ENCODE results near the gene CPEB3.
"Not testable (repeated sequence)": the region's sequence is repeated elsewhere in the genome, so short reads cannot be mapped to it uniquely, and the experiment has no call there.

The CPEB3 gene

GRCh38 chr10:92142512-92142911, 148.4 kb downstream of the CPEB3 start:
- no peak for DNase-seq (ENCODE audit: low read depth)

GRCh38 chr10:92141147-92141546, 149.7 kb downstream of the CPEB3 start:
- DNase-seq (ENCODE audit: low read depth) = not testable (repeated sequence)

DNA sequence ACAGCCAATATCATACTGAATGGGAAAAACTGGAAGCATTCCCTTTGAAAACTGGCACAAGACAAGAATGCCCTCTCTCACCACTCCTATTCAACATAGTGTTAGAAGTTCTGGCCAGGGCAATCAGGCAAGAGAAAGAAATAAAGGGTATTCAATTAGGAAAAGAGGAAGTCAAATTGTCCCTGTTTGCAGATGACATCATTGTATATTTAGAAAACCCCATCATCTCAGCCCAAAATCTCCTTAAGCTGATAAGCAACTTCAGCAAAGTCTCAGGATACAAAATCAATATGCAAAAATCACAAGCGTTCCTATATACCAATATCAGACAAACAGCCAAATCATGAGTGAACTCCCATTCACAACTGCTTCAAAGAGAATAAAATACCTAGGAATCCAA, 156.8 kb downstream of the CPEB3 start:
- not testable (repeated sequence) for DNase-seq (ENCODE audit: low read depth)

GRCh38 chr10:92131275-92131820, 159.5 kb downstream of the CPEB3 start:
- DNase-seq (ENCODE audit: low read depth) = no peak

DNA sequence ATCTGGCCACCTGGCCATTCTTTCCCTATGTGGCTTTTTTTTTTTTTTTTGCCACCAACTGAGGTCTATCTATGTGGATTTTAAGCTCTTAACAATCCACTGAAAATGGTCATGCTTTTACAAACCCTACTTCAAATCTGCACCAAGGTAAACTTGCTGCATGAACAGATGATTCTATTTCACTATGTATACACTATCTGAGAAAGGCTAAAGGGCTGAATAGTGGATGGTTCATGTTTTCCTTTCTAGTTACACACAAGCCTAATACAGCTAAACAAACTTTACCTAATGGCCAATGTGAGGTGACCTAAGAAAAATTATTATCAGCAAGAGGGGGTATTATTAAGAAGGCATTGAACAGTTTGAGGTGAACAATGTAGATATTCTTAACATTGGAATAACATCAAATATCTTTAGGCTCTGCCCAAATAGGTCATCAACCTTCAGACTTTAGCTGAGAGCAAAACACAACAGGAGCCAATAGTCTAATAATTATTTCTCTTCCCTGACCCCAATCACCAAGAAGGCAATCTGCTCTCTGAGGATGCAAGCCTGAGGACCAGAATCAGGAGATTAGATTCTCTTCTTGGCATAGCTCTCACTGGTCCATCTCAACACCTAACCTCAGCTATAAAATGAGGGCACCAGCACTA, 160.1 kb downstream of the CPEB3 start:
- no peak for DNase-seq (ENCODE audit: low read depth)

GRCh38 chr10:92126100-92126650, 164.7 kb downstream of the CPEB3 start:
- no peak for DNase-seq (ENCODE audit: low read depth)

DNA sequence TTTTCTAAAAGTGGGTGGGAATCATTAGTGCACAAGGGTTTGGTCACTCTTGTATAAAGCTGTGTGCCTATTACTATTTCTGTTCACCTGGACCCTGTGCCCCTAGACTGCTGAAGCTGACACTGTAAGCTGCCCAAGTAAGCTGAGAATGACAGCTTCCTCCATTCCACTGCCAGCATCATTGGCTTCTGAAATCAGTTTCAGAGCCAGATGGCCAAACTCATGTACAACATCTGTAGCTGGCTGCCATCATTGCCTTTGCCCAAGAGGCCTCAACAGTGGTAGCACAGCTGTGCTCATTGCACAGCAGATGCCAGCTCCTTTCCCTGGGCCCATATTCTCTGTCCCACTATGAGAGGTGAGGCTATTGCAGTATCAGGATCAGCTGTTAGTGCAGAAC, 165.7 kb downstream of the CPEB3 start:
- no peak for DNase-seq (ENCODE audit: low read depth)

GRCh38 chr10:92124616-92125143, 166.2 kb downstream of the CPEB3 start:
- peak; percentile 17 for DNase-seq (ENCODE audit: low read depth)

GRCh38 chr10:92124020-92124419, 166.9 kb downstream of the CPEB3 start:
- no peak for DNase-seq (ENCODE audit: low read depth)

DNA sequence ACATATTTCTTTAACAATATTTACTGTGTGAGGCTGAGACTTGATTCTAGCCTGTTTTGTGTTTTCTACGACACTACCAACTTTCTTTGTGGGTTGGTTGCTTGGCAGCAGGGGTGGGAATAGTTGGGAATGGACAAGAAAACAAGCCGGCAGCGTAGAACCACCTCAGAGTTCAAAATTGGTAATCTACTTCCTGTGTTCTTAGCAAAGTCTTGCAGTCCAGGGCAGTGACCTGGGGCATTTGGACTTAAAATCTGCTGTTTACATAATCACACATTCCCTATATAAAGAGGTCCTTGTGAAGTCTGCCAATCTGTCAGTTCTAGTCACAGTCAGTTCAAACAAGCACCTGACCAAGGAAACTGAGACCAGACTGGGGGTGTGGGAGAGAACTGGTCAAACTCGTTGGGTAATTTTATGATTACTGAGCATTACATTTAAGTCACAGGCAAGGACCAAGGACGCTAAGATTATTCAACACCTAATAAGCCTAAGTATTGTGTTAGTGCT, 167.9 kb downstream of the CPEB3 start:
- DNase-seq (ENCODE audit: low read depth) = no peak

- DNase-seq (ENCODE audit: low read depth) = no peak
Measured at GRCh38 chr10:92121686-92122492, 169.0 kb downstream of the CPEB3 start.

GRCh38 chr10:92119340-92119739, 171.5 kb downstream of the CPEB3 start:
- DNase-seq (ENCODE audit: low read depth) = no peak

GRCh38 chr10:92114917-92115316, 176.0 kb downstream of the CPEB3 start:
- not testable (repeated sequence) for DNase-seq (ENCODE audit: low read depth)

DNA sequence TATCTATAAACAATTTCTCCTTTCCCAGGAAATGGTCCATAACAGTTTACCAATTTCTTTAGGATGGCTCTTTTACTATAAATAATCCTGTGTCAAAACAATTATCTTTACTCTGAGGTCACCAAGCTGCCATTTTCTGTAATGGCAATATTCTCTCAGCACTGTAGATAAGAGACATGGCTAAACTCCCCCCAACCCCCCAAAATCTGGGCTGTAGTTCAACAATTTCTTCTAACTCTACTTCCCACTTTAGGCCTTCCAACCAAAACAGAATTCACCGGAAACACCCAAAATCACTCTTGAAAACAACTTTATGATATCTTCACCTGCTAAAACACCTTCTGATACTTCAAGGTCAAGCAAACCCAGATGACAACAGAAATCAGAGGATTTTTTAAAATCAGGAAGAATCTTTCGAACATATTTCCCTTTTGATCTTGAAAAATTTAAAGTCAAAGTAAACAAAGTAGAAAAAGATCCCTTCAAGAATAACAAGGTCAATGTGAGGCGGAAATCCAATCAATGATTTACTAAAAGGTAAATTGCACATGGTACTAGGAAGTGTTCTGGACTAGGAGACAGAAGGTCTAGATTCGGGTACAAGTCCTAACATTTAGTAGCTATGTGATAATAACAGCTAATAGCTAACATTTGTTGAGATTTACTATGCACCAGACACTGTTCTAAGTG, 176.8 kb downstream of the CPEB3 start:
- DNase-seq (ENCODE audit: low read depth) = no peak

DNA sequence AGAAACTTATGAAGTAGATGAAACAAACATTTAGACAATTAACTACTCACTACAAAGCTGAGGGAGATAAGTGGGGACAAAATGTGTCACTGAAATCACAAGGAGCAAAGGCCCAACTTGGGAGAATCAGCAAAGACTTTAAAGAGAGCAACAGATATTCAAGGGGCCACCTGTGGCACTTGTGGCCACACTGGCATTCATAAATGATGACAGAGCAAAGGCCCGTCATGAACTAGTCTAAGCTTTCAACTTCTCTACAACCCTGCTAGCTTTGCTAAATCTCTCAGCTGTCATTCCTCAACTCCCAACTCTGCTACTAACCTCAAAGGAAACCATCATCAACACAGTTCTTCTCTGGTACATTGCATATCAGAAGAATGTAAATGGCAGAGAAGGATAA, 178.4 kb downstream of the CPEB3 start:
- DNase-seq (ENCODE audit: low read depth) = no peak

DNA sequence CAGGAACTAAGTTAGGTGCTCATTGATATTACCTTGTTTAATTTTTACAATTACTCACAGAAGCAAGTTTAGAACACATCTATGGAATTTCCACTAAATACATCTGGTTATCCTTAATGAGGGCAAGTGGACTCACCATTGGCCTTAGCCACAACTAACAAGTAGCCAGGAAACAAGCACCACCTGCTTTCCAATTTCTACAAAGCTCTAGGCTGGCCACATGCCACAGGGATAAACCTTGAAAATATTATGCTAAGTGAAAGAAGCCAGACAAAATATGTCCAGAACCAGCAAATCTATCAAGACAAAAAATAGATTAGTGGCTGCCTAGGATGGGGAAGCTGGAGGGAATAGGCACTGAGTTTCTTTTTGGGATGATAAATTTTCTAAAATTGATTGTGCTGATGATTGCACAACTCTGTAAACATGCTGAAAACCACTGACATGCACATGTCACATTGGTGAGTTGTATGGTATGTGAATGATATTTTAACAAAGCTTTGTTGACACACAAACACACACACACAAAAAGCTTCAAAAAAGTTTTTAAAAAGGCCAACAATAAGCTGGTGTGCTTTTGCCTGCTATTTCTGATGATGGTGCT, 179.4 kb downstream of the CPEB3 start:
- no peak for DNase-seq (ENCODE audit: low read depth)

DNA sequence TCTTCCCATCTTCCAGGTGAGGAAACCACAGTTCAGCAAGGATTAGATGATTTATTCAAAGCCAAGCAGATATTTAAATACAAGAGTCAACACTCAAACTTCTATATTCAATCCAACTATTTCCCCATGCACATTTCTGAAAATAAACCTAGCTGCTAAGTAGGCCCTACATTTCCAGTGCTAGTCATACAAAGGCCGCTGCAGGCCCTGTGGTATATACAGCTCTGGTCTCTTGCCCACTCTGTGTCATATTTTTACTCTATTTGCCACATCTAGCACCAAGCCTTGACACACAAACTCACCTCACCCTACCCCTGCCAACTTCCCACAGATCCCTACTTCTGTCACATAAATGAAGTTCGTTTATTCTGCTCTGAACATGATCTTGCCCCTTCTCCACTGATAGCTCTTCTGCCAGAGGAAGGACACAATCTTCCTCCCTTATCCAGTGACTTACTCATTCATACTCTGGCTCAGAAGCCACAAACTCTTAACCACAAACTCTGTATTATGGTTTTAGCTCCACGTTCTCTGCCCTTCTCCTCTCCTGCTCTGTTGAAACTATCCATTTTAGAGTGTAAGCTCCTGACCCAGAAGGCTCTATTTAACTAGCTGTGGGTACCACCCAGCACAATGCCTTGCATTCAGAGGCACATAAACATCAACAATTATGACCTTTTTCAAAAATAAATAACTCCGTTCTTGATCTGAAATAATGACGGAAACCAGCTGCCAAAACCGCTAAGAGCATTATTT, 180.7 kb downstream of the CPEB3 start:
- peak; percentile 21 for DNase-seq (ENCODE audit: low read depth)

DNA sequence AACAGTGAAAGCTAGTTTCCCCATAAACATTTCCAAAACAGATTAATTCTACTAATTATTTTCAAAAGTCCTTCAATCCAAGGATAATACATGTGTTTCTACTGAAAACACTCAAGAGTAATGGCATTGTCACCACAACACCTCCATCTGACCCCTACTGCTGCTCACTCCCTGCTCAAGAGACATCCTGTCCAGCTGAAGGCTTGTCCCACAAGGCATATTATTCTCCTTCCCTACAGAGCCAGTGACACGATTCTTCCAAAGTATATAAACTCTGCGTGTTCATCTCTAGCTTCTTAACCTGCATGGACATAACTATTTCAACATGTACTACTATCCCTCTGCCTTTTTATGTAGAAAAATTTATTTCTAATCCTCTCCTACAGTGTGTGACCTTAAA, 182.1 kb downstream of the CPEB3 start:
- no peak for DNase-seq (ENCODE audit: low read depth)

- no peak for DNase-seq (ENCODE audit: low read depth)
Measured at GRCh38 chr10:92108120-92108519, 182.8 kb downstream of the CPEB3 start.

- DNase-seq (ENCODE audit: low read depth) = no peak
Measured at GRCh38 chr10:92103376-92104090, 187.3 kb downstream of the CPEB3 start.

All from GM04503 (cell line).